ENCODE data around the gene MRPL43.

Gene MRPL43

DNA sequence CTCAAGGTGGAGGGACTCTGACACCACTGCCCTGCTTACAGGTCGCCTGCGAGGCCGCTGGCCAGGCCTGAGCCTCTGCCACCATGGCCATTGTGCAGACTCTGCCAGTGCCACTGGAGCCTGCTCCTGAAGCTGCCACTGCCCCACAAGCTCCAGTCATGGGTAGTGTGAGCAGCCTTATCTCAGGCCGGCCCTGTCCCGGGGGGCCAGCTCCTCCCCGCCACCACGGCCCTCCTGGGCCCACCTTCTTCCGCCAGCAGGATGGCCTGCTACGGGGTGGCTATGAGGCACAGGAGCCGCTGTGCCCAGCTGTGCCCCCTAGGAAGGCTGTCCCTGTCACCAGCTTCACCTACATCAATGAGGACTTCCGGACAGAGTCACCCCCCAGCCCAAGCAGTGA is 15.2 kb upstream of the MRPL43 start:
- no peak for DNase-seq (ENCODE audit: low spot score)

DNA sequence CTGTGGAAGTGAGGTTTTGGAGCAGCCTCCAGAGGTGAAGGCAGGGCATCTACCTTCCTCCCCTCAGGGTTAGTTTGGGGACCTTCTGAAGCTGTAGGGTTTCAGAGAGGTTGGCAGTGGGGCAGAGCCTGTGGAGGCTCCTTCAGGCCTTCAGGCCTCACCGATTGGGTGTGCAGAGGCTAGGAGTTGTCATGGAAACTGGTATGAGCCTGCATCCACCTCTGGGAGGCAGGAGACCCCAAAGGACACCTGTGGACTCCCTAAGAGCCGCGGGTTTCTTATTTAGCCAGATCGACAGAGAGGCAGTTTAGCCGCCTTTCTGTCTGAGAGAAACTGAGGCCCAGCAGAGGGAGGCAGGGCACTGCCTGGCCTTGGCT is 14.3 kb upstream of the MRPL43 start:
- no peak for DNase-seq (ENCODE audit: low spot score)

DNA sequence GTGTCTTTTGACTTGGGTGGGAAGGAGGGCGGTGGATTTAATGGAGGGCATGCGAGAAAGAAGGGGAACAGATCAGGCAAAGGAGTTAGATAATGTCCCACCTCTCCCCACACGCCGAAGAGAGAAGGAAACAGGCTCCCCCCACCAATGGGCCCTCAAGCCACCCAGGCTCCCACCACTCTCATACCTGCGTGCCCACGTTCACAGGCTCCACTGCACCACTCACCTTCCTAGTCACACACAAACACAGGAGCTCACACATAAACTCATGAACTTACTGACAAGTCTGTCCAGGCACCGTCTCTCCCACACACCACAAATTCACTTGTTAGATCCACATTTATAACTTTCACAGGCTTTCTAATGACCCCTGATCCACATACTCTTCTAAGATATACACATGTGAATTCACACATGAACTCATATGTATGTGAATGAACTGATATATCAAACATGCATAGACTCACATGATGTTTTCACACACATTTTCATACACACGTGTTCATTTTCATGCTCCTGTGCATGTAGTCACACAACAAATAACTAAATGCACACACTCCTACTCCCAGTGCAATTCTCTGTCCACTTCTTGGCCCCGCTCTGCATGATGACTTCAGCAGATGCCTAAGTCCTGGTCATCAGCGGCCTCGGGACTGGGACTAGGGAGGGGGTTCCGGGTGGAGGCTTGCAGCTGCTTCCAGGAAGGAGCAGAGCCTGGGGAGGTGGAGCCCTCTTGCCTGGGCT is 13.8 kb upstream of the MRPL43 start:
- DNase-seq (ENCODE audit: low spot score), result no peak

DNA sequence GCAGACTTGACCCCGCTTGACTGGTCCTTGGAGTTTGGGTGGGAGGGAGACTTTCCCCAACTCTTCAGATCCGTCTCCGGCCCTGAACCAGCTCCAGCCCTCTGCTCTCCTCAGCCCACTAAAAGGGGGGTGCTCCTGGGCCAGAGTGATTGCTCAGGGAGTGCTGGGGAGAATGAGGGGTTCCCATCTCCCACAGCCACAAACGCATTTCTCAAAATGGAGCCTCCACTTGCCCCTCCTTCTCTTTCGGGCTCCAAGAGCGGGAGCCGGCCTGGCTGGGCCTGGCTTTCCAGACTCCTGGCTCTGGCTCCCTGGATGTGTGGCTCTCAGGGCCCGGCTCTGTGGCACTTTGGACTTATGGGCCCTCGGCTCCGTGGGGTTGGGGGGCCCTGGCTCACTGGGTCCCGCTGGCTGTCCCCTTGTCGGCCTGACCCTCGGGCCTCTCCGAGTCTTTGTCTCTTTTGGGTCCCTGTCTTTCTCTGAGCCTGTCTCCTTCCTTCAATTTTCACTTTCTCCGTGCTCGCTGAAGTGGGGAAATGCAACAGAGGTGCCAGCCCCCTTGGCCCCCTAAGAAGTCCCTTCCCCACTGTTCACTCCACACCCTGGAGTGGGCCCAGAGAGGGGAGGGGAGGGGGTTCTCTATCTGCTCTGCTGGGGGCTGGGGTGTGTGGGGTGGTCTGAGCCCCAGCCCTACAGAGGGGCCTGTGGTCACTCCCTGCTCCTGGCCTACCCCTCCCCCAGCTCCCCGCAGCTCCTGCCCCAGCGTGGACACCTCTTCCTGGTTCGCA is 13.0 kb upstream of the MRPL43 start:
- DNase-seq (ENCODE audit: low spot score), result no peak

DNA sequence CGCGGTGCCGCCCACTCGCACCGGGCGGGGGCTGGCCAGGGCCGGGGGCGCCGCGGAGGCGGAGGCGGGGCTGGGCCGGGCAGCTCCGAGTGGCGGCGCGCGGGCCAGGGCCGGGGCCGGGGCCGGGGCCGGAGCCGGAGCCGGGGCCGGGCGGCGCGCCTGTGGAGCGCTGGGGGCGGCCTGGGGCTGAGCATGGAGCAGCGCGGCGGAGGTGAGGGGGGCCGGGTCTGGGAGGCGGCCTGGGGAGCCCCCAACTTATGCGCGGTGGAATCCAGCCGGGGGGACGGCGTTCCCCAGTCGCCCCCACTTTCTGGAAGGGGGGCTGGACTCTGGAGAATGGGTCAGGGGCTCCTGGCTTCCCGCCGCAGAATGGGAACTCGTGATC is 12.4 kb upstream of the MRPL43 start, which contains the start of gene LZTS2:
LZTS2 (plus strand) TSS at position 67 of the 385 bp plus-strand sequence. CDS start 2,731 bp downstream, outside the sequence.
- no peak for DNase-seq (ENCODE audit: low spot score)

DNA sequence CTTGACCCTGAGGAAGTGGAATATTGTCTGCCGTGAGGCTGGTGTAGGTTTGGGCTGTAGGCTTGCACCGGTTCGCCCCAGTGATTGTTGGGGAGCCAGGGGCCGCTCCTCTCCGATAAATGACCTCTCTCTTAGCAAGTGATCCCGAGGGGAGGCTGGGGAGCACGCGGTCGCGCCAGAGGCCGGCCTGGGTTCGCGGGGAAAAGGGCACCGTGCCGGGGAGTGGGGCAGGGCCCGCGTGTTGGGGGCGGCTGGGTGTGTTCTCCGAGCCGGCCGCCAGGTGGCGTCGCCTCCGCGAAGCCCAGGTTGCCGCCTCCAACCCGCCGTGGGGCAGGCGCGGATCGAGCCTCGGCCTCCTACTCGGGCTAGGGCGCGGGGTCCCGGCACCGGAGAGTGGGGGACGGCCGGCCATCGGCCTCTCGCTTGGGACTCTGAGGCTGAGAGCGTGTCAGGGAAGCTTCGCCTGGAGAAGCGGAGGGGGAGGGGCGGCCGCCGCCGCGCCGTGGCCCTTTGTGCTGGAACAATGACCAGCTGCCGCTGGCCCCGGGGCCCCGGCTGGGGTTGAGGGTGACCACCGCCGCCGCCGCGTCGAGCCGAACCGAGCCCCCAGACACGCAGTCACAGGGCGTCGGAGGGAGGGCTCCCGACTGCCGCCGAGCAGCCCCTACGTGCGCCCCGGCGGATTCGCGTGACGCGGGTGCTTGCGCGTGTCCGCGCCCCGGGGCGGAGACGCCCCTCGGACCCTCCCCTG is 11.9 kb upstream of the MRPL43 start:
- peak; percentile 77 for DNase-seq (ENCODE audit: low spot score)

DNA sequence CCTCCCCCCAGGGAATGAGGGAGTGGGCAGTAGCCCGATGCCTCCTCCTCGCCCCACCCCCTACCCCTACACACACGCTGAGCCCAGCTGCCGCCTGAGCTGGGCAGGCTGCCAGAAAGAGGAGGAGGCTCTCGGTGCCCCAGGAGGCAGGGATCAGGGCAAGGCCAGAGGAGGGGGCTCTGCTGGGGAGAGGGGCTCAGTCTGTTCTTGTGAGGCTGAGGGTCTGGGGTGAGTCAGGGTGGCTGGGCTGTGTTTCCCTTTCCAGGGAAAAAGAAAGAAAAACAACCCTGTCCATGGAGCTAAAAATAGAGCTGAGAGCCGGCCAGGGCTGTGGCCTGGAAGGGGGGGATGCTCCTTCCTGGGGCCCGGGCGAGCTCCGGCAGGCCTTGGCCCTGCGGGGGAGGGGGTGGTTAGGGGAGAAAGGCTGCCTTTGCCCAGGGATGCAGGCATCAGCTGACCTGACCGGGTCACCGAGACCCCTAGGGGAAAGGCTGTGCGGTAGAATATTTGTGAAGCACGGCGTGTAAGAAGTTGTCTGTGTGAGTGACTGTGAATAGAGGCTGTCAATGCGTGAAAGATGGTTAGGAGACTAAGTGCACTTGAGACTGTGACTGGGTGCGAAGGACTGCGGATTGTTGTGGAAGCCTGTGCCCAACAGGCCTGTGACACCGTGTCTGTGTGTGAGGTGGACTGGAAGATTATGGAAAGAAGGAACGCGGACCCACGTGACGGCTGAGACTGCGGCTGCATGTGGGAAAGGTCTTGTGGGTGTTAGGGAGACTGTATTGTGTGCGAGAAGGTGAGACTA is 11.1 kb upstream of the MRPL43 start:
- DNase-seq (ENCODE audit: low spot score), result peak; percentile 92

DNA sequence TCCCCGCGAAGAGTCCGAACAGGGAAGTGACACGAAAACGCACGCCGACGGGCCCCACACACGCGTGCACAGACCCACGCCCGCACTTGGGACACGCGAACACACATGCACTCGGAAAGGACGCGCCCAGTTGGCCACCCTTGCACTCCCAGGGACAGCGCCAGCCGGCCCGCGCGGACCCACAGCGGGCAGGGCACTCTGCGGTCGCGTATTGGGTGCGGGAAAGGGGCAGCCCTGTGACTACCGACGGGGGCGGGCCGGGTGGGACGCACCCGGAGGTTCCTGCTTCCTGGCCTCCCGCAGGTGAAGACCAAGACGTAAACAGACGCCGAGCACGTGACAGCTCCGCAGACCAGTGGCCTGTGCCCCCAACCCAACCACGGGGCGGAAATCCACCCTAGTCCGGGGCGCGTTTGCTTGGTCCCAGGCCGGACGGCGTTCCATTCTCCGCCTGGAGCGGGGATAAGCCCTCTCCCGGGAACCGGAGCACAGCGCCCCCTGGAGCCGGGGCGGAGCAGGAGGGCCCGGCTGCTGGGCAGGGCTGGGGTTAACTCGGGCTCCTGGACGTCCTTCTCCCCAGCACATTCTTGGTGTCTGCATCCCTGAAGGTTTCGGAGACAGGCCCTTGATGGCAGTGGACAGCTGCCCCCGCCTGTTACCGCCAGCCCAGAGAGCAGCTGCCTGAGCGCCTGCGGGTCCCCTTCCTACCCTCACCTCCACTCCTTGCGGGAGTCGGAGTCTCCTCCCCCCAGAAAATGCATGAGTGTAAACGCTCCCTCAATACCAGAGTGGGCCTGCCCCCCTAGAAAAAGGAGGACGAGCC is 10.3 kb upstream of the MRPL43 start:
- peak; percentile 85 for DNase-seq (ENCODE audit: low spot score)

DNA sequence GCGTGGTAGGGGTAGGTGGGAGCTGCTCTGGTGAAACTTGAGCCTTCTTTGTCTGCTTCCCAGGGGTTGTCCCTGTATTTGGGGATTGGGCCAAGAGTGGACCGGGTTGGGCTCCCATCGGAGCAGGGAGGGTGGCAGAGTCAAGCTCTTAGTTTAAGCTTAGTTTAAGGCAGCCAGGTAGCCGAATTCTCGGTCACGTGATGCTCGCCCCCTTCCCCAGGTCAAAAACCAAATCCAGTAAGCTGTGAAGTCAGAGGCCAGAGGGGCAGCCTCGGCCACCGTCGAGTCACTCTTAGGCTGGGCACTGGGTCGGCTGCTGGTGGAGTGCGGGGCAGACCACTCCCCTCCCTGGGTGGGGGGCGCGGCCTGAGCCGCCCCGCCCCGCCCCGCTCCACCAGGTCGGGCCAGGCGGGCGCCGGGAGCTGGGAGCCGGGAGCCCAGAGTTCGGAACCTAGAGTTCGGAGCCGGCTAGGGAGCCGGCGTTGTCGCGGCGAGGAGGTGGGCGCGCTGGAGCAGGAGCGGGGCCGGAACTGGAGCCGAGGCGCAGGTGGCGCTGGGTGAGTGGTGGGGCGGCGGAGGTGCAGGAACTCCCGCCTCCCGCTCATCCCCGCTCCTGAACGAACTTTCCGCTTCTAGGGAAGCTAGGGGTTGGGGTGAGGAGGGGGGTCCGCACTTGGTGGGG is 9.5 kb upstream of the MRPL43 start:
- DNase-seq (ENCODE audit: low spot score), result peak; percentile 52

DNA sequence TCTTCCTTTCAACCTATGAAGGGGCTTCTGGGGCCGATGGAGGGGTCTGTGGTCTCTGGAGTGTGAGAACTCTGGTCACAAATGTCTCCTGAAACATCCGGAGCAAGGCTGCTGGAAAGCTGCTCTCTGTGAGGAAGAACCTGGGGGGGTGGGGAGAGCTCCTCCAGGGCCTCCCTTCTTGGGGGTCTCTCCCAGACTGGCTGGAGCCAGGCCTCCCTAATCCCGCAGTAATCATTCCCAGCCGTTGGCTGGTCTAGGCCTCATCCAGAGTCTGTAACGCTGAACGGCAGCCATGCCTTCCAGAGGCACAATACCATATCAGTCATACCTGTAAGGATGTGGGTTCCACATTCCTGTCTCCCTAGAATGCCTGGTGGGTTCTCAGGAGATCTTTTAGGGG is 7.9 kb upstream of the MRPL43 start:
- DNase-seq (ENCODE audit: low spot score), result no peak

DNA sequence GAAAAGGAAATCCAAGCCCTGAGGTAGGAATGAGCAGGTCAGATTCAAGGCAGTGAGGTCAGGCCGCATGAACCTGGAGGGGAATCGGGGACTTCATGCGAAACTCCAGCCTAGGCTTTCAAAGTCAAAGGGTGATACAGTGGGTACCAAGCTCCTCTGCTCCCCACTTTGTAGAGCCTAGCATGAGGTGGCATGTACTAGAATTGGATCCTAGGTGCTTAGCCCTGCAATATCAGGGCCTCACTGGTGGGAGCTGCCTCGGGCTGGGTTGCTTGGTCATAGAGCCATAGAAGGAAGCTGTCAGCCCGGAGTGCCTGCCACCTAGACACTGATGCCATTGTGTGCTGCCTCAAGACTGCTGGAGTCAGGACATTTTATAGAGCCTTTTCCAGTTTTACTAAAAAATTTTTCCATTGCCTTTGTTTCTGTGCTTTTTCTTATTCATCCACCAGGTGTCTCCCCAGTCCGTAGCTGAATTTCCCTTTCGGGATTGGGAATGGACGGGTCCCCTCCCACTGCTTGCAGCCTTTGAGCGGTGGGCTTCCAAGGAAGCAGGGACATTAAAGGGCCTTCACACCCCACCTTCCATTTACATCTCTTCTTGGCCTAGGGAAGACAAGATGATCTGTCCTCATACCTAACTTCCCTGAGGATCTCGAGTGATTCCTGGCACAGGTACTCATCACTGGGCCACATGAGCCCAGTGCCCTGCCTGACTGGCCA is 6.8 kb upstream of the MRPL43 start:
- DNase-seq (ENCODE audit: low spot score), result no peak

DNA sequence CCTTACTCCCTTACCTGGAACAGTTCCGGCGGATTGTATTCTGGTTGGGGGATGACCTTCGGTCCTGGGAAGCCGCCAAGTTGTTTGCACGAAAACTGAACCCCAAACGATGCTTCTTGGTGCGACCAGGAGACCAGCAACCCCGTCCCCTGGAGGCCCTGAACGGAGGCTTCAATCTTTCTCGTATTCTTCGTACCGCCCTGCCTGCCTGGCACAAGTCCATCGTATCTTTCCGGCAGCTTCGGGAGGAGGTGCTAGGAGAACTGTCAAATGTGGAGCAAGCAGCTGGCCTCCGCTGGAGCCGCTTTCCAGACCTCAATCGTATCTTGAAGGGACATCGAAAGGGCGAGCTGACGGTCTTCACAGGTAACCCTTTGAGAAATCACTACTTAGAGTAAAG is 1.8 kb upstream of the MRPL43 start:
- DNase-seq (ENCODE audit: low spot score), result no peak

DNA sequence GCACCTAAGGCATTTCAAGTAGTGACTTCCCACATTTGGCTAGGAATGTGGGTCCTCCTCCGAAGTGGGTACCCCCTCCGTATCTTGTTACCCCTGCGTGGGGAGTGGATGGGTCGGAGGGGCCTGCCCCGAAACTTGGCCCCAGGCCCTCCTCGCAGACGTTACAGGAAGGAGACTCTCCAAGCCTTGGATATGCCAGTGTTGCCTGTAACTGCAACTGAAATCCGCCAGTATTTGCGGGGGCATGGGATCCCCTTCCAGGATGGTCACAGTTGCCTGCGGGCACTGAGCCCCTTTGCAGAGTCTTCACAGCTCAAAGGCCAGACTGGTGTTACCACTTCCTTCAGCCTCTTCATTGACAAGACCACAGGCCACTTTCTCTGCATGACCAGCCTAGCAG is 869 bp upstream of the MRPL43 start:
- DNase-seq (ENCODE audit: low spot score), result no peak

DNA sequence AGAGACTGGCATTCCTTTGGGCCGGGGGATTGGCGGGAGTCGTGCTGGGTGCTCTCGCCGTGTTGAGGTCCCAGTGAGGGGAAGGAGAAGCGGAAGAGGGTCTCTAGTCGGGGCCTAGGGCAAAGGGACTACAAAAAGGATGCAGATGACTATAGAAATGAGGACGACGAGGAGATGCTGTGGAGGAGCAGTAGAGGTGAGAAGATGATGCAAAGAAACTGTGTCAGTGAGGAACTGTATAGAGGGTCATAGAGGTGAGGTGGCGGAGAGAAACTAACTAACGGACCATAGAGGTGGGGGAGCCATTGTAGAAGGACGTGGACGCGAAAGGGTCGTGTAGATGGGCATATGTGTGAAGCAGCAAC is 370 bp upstream of the MRPL43 start:
- DNase-seq (ENCODE audit: low spot score), result no peak

DNA sequence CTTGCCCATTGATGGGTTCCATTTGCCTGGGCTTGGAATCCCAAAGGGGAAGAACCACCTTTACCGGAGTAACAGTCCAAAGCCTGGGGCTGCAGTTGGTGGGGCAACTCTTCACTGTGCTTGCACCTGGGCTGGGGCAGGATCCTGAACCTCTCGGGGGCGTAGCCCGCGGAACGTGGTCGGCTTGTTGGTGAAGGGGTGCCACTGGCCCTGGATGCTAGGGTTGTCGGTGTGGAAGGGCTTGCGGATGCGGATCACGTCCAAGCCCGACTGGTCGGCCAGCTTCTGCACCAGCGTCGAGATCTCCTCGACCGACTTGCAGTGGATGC is 710 bp downstream of the MRPL43 start:
- DNase-seq (ENCODE audit: low spot score), result no peak

DNA sequence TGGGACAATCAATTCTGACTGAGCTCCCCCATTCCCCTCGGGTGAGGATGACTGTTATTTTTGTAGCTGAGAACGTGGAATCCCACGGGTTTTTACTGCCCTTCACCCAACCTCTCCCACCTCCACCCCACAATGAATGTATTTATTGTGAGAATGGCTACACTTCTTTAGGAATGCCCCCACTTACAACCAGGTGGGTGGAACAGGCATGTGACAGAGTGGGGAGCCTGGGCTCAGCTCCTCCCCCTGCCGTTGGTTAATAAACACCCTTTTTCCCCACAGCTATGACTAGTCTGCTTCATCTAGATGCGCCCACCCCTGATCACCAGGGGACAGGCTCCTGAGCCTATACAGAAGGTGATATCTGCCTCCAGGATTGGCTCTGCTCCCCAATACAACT is 2.0 kb downstream of the MRPL43 start:
- DNase-seq (ENCODE audit: low spot score), result no peak

DNA sequence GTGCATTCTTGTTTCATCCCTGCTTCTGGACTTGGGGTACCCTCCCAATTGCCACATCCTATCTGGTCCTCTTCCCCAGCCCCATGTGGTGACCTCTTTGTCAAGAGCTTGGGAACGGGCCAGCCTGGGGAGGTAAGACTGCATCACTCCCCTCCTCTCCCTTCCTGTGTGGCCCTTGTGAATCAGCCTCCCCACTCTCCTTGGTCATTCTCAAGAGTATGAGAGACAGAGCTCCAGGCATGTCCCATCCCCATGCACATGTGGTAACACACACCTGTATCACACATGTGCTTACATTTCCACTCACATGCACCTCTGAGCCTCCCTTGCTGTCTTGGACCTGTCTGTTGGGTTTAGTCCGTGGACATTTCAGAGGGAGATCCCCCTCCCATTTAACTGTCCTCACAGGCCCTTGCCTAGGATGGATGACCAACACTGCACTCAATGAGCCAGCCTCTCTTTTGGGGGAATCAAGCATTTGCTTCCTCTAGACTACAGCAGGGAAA is 2.6 kb downstream of the MRPL43 start:
- DNase-seq (ENCODE audit: low spot score), result no peak

DNA sequence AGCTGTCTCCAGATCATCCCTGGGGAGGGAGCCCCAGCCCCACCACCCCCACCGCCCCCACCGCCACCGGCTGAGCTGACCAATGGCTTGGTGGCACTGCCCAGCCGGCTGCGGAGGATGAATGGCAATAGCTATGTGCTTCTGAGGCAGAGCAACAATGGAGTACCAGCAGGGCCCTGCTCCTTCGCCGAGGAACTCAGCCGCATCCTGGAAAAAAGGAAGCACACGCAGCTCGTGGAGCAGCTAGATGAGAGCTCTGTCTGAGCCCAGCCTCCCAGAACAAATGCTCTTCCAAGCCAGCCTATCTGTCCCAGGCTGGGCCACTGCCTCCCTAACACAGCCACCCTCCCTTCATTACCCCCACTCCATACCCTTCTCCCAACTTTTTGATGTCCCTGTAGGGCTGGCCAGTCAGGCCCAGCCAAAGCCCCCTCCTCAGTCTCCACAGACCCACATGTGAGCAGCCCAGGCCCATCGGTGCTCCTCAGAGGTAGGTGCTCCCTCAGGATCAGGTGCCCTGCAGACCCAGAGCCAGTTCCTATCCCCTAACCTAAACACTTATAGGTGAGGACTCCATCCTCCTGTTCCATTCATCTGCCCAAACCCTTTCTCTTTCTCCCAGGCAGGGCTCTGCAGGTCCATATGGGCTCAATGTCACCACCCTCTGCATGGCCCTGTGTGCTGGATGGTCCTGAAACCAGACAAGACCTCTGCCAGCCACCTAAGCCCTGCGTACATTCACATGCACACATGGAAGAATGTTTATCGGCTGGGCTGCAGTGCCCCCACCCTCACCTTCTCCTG is 3.2 kb downstream of the MRPL43 start:
- DNase-seq (ENCODE audit: low spot score), result no peak
